Measurements from ENCODE around the gene MASP1.

Gene MASP1

GRCh38 chr3:187276397-187277128 is 15.0 kb downstream of the MASP1 start:
- ChIA-PET CTCF (interaction anchor here (1.0 to 1.2 kb wide), 3 partner anchors 9 to 43 kb away, joined by 3 to 5 read pairs (median 4); no protein-coding TSS in a partner anchor), POLR2A (no interaction called here)
- no peak for DNase-seq (ENCODE audit: low read depth, low spot score)
- no peak overlapping the region for H3K4me3 ChIP-seq (ENCODE audit: low read depth, low read length)
- TF ChIP-seq CTCF (IDR thresholded peaks at IDR 0.05; ENCODE audit: insufficient read depth, low read length, missing control alignments), result no peak

- CTCF ChIA-PET, result interaction anchor here (1.0 to 3.0 kb wide), 2 partner anchors 10 to 135 kb away, joined by 3 to 16 read pairs; partner anchors contain the start of gene RPL39L
- no peak for DNase-seq (ENCODE audit: low read depth, low spot score)
Measured at GRCh38 chr3:187274977-187275338, 16.6 kb downstream of the MASP1 start.

GRCh38 chr3:187274315-187274976 is 17.1 kb downstream of the MASP1 start:
- no peak for DNase-seq (ENCODE audit: low read depth, low spot score)
- H3K4me3 ChIP-seq (ENCODE audit: low read depth, low read length), result no peak overlapping the region
- CTCF ChIA-PET, result interaction anchor here (1.0 to 3.0 kb wide), 3 partner anchors 10 to 135 kb away, joined by 3 to 16 read pairs (median 6); partner anchors contain the start of gene RPL39L
- POLR2A ChIA-PET, result no interaction called here
- no peak for TF ChIP-seq CTCF (IDR thresholded peaks at IDR 0.05; ENCODE audit: insufficient read depth, low read length, missing control alignments)

More at GRCh38 chr3:187274977-187275338, 16.6 kb downstream of the MASP1 start:
- POLR2A ChIA-PET, result no interaction called here
- no peak for TF ChIP-seq CTCF (IDR thresholded peaks at IDR 0.05; ENCODE audit: insufficient read depth, low read length, missing control alignments)
- no peak overlapping the region for H3K4me3 ChIP-seq (ENCODE audit: low read depth, low read length)

GRCh38 chr3:187271582-187271981 is 20.0 kb downstream of the MASP1 start:
- no peak for TF ChIP-seq CTCF (IDR thresholded peaks at IDR 0.05; ENCODE audit: insufficient read depth, low read length, missing control alignments)
- CTCF ChIA-PET, result no interaction called here
- no peak for DNase-seq (ENCODE audit: low read depth, low spot score)
- POLR2A ChIA-PET, result no interaction called here
- no peak overlapping the region for H3K4me3 ChIP-seq (ENCODE audit: low read depth, low read length)

GRCh38 chr3:187269486-187269885 is 22.1 kb downstream of the MASP1 start:
- TF ChIP-seq CTCF (IDR thresholded peaks at IDR 0.05; ENCODE audit: insufficient read depth, low read length, missing control alignments), result no peak
- DNase-seq (ENCODE audit: low read depth, low spot score), result no peak
- POLR2A ChIA-PET, result no interaction called here

GRCh38 chr3:187267306-187267705 is 24.2 kb downstream of the MASP1 start:
- ChIA-PET CTCF (interaction anchor here (0.6 to 1.6 kb wide), 6 partner anchors 9 to 412 kb away, joined by 3 to 8 read pairs (median 4); no protein-coding TSS in a partner anchor), POLR2A (no interaction called here)
- no peak overlapping the region for H3K4me3 ChIP-seq (ENCODE audit: low read depth, low read length)
- TF ChIP-seq CTCF (IDR thresholded peaks at IDR 0.05; ENCODE audit: insufficient read depth, low read length, missing control alignments), result no peak
- DNase-seq (ENCODE audit: low read depth, low spot score), result no peak

More at GRCh38 chr3:187269486-187269885, 22.1 kb downstream of the MASP1 start:
- CTCF ChIA-PET, result interaction anchor here (1.0 to 1.3 kb wide), 2 partner anchors 10 to 49 kb away, joined by 3 read pairs; no protein-coding TSS in a partner anchor
- no peak overlapping the region for H3K4me3 ChIP-seq (ENCODE audit: low read depth, low read length)
